GM19438 (cell line): ENCODE results near the gene TBC1D10A.
A peak's percentile ranks its signal among the peaks of the same experiment; 100 is the strongest.

Source experiments
- ATAC-seq: cut with Tn5 transposase; IDR thresholded peaks from one replicate; pipeline ENCODE4 v1.9.1; 2021; ENCODE audit warnings: low read depth; ENCODE audit not compliant: unreplicated experiment

Gene TBC1D10A

DNA sequence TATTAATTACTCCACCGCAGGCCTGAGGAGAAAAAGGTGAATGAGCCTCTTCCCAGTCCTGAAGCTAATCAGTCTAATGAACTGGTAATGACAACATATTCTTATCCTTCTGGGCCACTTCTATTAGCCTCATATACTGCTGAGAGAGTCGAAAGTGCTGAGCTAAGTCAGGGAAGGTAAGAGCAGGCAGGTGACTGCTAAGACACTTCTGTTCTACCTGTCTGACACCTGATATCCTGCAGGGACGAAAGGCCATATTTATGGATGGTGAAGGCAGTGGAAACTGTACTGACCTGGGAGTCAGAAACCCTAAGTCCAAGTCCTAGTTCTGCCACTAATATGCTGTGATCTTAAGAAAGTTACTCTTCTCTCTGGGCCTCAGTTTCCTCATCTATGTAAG is 3.5 kb downstream of the TBC1D10A start:
- no peak for ATAC-seq

DNA sequence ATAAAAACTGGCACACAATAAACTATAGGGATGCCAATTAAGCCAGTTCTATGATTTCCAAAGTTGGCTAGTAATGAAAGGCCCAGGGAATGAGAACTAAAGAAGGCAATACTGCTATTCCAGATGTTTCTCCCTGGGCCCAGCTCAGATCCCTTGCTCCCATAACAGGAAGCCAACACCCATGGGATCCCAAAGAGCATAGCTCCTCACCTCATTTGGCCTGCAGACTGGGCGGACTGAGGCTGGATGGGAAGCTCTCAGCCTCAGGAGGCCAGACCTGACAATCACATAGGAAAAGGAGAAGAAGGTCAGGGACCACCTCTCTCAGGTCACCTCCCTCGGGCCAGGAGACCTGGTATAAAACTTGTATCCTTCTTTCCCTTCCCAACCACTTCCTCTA is 5.3 kb downstream of the TBC1D10A start:
- no peak for ATAC-seq

DNA sequence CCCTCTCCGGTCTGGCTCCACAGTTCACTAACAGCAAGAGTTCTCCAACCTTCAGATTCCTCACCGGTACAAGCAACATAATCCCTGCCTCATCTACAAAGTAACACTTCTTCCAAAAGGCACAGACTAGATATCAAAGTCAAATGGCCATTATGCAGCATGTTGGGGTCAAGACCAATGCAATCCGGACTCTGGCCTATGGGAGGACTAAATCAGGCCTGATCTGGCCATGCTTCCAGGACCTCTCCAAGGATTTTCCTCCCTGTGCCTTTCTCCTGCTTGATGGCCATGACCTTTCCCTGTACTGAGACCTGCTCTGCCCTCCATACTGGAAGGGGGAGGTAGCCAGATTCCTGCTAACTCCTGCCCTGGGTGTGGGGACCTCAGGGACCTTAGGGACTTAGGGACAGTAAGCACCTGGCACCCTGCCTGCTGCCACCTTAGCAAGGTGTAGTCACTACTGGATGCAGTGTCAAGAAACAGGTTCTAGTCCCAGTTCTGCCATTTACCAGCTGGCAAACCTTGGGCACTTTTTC is 6.7 kb downstream of the TBC1D10A start:
- ATAC-seq, result no peak

DNA sequence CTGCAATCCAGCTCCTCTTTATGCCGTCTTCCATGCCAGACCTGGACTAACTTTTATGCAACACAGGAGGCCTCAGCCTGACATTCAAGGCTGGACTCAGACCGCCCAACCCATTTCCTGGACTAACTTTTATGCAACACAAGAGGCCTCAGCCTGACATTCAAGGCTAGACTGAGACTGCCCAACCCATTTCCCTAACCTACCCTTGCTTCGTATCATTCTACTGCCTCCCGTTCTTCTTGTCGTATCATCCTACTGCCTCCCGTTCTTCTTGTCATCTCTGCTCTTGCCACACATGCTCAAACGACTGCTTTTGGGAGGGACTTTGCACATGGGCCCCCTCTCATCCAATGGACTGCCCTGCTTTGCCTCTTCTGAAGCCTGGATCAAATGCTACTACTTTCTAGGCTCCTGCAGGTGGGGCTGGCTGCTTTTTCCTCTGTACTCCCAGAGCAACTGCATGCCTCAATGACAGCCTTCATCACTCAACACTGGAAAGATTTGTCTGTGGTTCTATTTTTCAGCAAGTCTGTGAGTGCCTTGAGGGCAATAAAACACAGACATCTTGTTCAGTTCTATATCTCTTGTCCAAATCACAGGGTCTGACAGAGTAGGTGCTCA is 7.8 kb downstream of the TBC1D10A start:
- ATAC-seq, result no peak

DNA sequence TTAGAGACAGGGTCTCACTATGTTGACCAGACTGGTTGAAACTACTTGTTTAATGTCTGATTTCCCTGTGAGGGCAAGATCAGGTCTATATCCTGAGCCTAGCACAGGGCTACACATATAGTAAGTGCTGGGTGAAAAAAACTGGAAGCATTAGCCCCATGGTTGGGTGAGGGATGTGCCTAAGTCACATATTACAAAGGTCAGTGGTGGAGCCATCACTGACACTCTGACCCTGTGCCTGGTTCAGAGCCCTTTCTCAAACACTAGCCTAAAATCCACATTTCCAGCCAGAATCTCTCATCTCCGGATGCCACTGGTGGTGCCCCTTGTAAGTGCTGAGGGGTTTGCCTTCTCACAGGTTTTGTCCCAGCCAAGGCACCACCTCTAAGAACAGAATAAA is 9.0 kb downstream of the TBC1D10A start:
- ATAC-seq, result no peak

DNA sequence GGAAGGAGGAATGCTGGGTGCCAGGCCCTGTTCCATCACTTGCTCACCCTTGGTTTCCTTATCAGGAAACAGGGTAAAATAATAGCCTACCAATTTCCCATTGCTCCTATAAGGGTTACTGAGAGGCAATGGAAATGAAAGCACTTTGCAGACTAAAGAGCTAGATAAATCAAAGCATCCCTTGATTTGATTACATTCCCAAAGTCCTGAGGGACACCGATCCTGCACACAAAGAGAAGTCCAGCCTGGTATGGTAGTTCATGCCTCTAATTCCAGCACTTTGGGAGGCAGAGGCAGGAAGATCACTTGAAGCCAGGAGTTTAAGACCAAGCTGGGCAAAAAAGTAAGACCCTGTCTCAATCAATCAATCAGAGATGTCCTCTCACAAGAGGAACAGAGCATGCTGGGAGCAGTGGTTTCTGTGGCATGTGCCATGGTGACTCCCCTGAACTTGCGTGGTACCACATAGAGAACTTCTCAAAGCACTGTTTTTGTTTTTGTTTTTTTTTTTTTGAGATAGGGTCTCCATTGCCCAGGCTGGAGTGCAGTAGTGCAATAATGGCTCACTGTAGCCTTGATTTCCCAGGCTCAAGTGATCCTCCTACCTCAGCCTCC is 10.7 kb downstream of the TBC1D10A start:
- ATAC-seq, result no peak

DNA sequence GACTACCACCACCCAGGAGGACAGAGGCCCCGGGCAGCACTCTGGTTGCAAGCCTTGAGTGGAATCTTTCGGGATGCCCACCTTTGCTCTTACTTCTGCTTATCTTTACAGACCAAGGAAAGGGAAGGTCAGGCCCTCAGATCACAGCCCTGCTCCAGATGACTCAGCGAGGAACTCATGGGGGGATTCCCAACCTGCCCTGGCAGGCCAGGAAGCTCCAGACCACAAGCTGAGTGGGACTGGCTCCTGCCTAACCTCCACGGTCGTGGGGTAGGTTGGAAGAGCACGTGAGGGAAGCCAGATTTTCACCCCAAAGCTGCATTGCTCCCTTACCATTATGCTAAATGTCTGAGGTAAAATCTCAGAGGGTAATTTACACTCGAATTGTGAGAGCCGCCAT is 11.8 kb downstream of the TBC1D10A start:
- ATAC-seq, result no peak

DNA sequence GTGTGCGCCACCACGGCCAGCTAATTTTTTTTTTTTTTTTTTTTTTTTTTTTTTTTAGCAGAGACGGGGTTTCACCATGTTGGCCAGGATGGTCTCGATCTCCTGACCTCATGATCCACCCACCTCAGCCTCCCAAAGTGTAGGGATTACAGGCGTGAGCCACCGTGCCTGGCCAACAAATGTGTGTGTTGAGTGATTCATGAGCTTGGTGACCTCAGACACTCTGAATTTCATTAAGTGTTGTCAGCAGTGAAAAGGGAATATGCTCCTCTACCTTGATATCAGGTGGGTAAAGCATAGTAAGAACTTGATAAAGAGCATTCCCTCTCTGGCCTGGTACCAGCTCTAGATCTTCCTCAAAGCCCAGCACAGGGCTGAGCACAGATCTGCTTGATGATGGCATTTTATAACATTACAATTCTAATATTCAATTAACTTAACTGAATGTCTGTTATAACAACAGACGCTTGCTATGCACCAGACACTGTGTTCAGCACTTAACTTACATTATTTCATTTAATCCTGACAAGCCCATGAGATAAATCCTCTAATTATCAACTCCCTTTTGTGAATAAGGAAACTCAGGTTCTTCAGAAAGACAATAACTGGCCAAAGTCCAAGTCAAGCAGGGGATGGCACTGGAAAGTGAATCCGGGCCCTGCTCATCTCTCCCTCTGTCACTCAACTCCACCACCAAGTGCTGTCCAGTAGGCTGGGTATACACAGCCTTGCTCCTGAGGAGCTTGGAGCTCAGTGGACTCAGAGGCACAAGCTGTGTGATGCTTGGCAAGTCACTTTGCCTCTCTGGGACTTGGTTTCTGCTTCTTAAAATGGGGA is 13.0 kb downstream of the TBC1D10A start:
- no peak for ATAC-seq

DNA sequence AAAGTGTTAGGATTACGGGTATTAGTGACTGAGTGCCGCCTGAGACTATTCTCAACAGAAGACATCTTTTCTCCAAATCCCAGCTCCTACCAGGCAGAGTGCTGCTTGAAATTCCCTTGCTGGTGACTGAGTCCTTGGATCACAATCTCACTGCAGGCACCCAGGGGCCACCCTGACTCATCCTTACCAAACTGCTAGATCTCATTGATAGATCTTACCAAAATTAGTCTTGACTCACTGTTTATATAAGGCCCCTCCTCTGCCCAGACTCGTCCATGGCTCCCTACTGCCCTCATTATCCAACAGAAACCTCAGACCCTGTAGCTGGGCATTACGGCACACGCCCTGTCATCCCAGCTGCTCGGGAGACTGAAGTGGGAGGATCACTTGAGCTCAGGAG is 14.7 kb downstream of the TBC1D10A start:
- ATAC-seq, result no peak

DNA sequence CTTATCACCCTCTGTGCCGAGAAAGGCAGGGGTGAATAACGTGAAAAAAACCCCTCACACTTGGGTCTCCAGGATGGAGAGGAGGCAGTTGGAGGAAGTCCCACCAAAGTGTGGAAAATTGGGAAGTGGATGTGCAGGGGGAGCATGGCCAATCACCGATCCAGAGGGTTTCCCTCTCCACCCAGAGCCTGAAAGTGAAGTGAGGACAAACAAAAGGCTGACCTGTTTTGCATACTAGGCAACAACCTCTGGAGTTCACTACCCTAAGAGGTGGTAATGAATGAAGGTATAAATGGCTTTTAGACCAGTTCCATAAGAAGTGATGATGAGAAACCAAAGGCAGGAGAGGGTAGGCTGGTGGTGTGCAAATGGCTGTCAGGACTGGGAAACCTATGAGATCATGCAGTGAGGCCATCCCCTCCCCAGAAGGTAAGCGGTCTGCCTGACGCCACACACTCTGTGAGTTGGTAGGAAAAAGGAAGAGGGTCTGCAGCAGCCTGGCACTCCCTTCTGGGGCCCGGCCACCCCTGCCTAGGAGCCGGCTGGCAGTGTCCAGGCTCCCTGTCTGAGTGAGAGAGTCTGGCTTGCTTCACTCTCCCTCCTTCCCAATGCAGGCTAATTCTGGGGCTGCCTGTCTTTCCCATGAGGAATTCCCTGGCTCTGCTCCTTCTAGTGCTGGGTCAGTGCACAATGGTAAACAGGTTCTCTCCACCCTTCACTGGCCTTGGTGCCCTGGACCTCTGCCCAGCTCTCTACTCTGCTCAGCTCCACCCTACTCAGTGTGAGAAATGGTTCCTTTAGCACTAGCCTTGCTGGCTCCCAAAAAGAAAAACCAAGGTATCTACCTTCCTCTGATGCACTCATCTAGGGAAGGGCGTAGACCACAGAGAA is 15.6 kb downstream of the TBC1D10A start:
- ATAC-seq, result no peak

DNA sequence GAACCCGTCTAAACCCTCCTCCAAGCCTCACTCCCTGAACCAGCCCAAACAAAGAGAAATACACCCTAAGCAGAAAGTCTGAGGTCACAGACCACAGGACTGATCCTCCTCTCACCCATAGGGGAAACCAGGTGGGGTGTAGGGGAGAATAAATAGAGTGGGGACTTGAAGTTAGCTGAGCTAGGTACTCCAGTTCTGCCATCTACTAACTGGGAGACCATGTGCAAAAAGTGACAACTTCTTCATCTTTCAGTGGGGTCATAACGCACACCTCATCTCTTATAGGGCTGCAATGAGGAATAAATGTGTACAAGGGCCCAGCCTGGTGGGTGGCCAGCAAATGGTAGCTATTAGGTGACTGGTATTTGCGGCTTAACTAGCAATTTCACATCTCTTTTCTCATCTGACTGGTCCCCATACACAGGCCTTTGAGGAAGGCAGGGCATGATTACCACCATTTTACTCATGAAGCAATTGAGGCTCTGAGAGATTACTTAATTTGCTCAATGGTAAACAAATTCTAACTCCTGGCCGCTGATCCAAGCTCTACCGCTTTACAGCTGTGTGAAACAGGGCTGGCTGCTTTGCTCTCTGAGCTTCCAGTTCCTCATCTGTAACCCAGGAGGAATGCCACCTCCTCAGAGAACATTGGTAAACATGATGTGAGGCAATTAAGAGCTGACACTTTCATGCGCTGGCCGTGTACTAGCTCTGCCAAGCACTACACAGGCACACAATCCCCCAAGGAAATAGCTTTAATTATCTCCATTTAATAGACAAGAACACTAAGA is 16.6 kb downstream of the TBC1D10A start:
- ATAC-seq, result no peak

DNA sequence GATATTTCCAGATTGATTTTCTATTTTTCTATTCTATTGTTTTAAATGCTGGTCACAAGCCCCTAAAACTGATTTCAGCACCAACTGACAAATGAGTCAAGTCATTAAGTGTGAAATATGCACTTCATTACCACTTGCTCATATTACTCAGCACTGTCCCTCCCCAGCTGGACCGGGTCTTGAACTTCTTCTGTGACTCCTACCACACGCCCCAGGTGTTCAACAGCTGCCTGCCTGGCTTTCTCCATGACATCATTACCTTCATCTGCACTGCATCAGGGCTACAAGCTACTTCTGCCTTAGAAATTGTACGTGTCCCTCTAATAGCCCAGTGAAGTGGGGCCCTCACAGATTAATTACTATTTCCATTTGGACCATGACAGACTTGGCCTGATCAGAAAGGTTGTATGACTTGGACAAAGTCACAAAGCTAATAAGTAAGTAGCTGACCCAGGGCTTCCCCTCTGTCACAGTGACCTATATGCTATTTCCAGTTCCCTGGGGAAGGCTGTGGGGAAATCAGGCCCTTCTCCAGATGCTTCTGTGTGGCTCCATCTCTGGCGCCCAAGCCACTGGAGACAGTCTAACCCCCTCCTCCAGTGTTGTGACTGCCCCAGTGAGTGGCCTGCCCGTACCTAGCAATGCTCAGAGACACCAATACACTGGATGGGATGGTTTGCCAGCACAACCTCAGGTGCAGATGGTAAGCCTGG is 18.1 kb downstream of the TBC1D10A start:
- ATAC-seq, result no peak

DNA sequence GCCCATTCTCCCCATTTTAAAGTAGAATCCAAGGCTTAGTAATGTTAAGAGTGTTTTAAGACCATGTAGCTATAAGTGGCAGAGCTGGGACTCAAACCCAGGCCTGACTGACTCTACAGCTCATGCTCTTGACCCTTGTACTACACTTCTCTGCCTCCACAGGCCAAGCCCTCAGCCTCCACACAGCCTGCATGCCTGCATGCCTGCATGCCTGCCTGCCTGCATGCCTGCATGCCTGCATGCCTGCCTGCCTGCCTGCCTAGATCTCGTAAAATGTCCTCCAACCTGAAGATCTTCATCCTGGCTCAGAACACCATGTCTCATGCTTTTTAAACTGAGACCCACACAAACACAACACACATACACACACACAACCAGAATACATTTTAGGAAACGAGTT is 18.6 kb downstream of the TBC1D10A start:
- no peak for ATAC-seq

DNA sequence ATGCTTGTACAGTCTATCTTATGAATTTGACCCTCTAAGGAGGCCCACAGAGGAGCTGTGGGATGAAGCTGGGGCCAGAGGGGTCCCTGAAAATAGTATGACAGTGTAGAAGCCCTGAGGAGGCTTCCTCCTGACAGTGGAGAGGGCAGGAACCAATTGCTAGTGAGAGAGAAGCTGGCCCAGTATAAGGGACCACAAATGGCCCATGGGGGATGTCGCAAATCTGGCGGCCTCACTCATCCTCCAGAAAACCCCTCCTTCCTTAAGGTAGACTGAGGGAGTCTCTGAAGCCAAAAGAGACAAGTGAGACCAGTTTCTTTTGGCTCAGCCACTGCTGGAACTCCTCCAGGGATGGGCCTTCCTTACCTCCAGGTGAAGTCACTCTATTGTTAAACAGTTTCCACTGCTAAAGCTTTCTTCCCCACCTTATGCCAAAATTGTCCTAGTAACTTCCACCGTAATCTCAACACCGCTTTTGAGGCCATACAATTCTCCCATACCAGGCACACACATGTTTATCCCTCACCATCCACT is 19.6 kb downstream of the TBC1D10A start:
- no peak for ATAC-seq

DNA sequence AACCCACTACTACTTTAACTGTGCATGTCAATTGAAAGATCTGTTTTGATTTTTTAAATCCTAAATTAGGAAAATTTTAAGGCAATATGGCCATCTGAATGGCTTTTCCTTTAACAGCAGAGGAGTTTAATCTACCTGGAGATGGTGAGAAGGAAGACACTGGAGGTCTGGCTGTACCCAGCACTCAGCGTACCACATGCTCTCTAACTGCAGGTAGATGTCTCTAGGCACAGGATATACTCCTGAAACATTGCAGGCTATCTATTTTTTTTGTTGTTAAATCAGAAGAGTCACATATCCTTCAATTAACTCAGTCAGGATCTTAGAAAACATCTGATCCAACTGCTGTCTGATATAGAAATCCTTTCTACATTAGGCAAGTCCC is 20.1 kb downstream of the TBC1D10A start:
- ATAC-seq, result no peak

DNA sequence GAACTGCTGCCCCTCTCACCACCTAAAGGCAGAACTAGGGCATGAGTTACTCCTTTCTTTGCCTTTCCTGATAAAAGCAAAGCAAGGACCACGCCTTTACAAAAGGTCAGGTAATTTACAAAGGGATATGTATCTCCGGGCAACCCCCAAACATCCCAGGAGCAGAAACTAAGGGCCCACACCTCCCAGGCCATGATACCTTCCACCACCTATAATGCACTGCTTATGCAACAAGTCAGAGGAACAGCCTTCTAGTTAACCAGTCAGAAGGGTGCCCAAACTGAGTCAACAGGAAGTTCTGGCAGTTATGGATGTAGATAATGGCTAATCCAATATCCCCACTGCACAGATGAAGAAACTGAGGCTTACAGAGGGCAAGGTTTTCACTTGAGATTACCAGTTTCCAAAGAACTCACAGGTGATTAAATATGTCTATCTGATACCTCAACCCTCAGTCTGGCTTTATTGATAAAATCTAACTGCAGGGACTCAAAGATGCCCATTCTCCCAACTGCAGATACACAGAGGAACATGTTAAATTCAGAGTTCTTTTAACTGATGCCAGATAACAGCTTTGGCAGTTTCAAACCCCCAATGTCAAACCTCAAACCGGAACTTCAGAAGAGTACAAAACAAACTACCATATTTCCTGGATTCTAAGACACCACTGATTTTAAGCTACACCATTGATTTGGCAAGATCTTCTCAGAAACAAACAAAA is 20.7 kb downstream of the TBC1D10A start:
- no peak for ATAC-seq

DNA sequence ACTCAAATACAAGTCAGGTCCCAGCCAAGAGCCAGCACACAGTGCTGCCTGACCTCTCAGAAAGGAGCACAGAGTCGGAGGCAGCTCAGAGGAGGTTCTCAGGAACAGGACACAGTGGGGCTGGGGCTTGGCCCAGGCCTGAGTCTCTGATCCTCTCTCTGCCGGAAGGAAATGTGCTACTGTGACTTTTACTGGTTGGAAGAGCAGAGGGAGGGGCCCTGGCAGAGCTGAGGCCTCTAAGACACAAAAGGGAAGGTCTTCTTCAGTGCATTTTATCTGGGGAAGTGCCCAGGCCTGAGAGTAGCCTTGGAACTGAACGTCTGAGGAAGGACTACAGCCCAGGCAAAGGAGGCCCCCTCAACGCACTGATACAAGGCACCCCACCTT is 21.2 kb downstream of the TBC1D10A start:
- peak; percentile 35 for ATAC-seq

DNA sequence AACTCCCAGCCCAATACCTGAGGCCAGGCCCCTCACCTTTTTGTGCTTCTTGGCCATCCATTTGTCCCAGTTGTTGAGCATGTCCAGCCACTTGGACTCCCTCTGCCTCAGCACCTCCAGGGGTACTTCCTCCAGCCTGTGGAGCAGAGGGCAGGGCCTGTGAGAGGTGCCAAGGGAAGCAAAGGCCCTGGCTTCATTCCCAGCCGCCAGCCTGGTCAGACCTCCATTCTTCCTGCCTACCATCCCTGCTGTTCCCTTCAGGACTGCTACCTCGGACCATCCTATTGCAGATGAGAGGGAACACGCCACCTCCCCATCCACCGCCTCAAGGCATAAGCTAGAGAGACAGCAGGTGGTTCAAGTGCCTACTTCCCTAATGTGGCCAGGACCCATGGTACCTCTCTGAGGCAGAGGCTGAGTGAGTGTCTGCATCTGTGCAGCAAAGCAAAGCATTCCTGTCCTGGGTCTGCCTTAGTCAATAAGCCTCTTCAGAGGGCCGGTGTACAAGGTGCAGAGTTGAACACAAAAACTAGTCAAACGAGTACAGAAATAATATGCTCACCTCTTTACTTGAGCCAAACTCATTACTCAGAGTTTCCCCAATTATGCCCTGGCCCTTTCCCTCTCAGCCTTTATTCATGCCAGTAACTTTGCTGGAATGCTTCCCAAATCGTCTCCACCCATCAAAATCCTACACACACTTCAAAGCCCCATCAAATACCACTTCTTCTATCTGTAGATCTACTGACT is 22.1 kb downstream of the TBC1D10A start:
- no peak for ATAC-seq
